Stimulated activated CD4-positive, alpha-beta T cell treated with anti-CD3 and anti-CD28 coated beads, TNF-alpha, amount 100 ng/mL, for 48 hours (primary cell): ENCODE measurements around the gene VSIG10L2.
"Not testable (repeated sequence)": the region's sequence is repeated elsewhere in the genome, so short reads cannot be mapped to it uniquely, and the experiment has no call there.

ENCODE experiments used
- DNase-seq, 3 donors: peaks; one replicate each; pipeline ENCODE4 v3.0.0-alpha.2; 2020; ENCODE audit warnings: low read depth in 3 of 3

VSIG10L2 gene

DNA sequence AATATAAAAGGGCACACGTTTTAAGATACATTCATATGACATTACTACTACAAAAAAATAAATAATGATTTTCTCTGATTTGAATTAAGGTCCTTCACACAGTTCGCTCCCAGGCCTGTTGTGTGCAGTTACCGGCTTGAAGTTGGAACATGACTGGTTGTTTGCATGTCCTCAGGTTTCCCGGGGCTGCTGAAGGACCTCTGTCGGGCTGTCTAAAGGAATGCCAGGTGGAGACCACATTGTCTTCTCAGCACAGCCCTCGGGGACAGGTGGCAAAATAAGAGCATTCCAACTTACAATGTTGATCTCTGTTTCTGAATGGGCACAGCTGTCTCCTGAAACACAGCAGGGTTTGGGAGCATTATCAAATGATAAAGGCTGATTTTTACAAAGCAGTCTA is 14.9 kb downstream of the VSIG10L2 start:
- no peak for DNase-seq

DNA sequence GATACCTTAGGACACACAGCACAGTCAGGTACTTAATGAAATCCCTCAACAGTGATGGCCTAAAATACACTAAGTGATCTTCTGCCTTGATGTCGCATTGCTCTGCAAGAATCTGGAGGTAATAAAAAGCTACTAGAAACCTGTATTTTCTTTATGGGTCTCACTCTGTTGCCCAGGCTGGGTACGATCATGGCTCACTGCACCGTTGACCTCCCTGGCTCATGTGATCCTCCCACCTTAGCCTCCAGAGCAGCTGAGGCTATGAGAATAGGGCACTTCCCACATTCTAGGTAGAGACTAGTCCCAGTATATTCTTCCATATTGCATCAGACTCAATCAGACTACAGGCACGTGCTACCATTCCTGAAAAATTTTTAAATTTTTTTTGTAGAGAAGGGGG is 21.7 kb downstream of the VSIG10L2 start:
- DNase-seq = no peak

DNA sequence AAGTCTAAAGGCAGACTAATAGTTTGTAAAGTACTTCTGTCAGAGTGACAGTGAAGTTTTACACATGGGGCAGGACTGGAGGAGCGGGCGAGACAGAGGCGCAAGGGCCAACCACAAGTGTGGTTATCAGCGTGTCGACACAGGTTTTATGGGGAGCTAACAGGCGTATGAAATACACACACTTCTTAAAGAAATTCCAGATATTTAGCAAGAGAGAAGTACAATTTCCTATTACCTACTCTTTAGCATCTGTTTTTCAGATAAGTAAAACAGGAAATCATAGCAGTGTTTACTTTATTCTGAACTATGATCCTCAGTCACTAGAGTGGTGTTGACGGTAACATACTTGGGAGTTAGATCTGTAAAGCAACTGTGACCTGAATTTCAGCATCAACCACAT is 22.5 kb downstream of the VSIG10L2 start:
- DNase-seq = no peak

DNA sequence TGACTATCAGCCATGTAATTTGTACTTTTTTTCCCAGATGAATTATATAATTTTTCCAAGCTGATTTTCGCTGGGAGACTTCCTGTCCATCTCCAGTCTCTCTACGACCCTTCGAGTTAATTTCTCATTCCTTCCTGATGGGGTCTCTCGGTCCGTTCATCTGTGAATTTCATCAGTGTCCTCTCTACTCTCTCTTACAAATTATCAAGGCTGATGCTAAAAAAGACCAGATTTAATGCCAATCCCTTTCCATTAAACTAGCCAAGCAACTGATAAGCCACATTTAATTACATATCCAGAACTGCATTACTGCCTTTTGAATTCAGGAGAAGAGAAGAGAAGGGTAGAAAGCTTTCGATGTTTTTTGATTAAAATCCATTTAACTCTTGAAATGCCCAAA is 25.8 kb downstream of the VSIG10L2 start:
- no peak for DNase-seq

DNA sequence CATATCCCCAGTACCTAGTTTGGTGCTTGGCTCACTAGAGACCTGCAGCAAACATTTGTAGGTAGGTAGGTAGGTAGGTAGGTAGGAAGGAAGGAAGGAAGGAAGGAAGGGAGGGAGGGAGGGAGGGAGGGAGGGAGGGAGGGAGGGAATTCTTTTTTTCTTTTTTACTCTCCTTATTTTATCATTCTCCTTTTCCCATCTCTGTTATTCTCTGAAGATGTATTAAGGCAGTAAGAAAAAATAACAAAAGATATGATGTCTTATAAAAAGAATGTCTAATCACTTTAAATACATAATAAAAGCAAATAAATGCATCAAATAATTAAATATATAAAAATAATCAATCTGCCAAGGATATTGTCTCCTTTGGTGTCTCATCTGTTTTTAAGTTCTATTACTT is 28.4 kb downstream of the VSIG10L2 start:
- DNase-seq = no peak

DNA sequence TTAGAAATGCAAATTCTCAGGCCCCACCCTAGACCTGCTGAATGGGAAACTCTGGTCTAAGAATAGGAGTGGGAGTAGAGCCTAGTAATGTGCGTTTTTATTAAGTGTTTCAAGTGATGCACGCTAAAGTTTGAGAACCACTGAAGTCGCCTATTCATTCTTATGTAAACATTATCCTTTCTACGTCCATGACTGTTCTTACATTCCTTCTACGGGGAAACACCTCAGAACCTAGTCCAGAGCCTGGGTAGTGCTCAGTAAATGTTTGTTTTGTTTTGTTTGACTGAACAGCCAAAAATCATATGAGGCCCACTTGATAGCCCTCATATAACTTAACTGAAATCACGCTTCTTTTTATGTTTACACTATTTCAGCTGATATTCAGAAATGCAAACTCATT is 29.8 kb downstream of the VSIG10L2 start:
- no peak for DNase-seq

DNA sequence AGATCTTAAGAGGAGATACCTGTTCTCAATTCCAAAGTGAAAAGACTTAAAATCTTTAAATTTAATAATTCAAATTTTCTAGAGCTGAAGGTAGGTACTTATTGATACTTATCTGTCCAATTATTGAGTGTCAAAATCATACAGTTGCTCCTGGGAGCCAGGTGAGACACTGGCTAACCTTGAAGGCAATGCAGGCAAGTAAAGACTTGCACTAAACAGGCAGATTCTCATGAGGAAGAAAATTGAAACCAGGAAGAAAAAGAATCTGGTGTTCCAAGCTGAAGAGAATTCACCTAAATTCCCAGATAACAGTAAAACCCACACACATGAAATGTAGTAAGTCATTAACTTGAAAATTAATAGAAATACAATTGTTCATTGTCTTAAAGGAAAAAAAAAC is 30.3 kb downstream of the VSIG10L2 start:
- no peak for DNase-seq

DNA sequence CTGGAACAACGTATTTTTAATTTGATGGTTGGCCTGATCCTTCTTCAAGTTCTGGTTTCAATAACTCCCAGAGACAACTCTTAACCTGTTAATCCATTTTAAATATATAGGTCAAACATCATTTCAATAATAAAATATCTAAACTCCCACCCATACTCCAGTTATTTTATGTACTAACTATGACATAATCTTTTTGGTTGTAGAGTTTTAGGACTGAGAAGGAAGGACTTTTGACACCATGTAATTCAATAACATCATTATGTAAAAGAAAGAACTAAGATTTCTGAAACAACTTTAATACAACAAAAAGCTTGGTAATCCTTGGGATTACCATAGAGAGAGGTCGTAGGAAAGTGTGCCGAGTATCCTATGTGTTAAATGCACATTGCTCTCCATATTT is 31.5 kb downstream of the VSIG10L2 start:
- no peak for DNase-seq

DNA sequence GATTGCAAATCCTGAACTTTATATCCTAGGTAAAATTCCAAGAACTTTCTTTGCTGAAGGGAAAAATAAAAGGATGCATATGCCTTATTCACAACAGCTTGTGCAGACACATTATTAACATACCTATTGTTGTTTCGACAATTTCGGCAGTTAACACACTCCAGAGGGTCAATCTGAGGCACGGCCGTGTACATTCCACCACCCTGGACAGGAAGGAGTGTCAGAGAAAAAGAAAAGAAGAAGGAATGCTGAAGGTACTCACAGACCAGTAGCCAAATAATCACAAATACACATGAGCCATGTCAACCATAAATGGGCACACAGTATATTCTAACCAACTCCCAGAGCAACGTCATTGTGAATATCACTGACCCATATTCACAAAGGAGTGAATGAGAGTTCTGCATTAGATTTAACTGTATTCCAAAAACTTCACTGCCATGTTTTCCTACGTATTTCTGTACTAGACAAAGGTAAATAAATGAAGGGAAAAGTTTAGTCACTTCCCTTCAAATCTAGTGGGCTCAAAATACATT is 32.4 kb downstream of the VSIG10L2 start:
- DNase-seq = no peak

DNA sequence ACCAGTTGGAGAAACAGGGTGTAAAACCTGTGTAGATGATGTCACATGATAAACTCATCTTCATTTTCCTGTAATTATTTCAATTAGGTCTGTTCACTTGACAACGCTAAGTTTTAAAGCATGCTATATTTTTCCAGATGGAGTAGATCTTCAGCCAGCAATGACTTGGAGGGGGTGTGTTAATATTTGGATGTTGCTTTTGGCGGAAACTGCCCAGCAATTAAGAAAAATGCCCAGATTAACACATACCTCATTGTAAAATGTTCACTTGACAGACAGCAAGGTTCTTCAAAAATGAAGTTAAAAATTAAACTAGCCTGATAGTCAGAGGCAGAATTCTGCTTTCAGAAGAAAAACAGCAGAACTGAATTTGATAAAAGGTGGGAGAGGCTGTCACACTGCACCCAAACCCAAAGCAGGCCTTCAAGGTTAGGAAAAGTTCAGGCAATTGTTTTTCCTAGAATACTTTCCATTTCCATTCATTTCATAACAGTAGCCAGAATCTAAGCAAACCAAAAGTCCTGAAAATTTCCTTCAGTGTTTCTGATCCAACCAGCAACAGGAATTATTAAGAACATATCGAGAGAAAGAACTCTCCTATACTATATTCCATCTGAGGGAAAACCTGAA is 33.0 kb downstream of the VSIG10L2 start:
- no peak for DNase-seq

DNA sequence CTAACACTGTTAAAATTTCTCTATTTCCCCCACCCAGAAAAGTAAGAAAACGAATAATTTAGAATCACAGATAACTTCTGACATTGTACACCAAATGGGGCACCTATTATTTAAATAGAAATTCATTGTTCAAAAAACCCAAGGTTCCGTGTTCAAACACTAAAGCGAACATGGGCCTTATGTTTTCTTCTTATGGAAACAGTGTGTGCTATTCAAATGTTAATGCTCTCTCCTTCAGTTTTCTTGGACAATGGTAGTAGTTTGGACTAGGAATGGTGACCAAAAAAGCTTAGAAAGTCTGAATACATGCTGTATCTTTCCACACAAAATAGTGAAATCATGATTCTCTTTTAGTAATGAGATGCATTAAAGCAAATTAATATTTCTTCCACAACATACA is 33.7 kb downstream of the VSIG10L2 start:
- DNase-seq = no peak

DNA sequence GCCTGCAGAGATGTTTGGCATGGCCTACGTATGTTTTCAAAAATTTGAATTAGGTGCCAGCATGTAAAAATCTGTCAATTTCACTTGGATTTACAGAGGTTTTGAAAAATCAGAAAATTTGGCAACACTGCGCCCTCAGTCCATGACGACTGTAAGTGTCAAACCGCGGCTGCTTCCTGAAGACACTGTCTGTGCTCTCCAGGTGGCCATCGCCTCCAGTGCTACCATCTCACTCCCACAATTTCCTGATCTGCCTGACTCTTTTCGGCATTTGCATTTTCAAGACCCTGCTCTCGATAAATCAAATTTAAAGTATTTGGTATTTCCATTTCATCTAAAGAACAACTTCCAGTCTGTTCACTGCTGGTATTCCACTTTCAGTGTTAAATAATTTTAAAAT is 34.6 kb downstream of the VSIG10L2 start:
- no peak for DNase-seq

DNA sequence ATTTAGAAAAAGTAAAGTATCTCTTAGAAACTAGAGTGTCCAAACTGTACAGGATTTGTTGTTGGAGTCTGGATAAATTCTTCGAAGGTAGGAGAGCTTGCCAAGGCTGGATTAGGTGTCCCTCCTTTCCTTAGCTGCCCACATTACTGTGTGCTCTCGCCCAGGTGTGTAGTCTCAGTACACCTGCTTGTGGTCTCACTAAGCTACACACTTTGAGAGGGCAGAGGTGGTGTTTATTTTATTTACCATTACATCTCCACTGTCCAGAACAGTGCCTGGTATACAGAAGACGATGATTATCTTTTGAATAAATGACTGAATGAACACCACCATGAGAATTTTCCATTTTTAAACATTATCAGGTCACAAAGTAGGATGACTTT is 36.5 kb downstream of the VSIG10L2 start:
- DNase-seq = no peak

DNA sequence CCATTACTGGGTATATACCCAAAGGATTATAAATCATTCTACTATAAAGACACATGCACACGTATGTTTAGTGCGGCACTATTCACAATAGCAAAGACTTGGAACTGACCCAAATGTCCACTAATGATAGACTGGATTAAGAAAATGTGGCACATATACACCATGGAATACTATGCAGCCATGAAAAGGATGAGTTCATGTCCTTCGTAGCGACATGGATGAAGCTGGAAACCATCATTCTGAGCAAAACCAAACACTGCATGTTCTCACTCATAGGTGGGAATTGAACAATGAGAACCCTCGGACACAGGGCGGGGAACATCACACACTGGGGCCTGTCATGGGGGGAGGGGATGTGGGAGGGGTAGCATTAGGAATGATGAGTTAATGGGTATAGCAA is 40.1 kb downstream of the VSIG10L2 start:
- DNase-seq = not testable (repeated sequence)

DNA sequence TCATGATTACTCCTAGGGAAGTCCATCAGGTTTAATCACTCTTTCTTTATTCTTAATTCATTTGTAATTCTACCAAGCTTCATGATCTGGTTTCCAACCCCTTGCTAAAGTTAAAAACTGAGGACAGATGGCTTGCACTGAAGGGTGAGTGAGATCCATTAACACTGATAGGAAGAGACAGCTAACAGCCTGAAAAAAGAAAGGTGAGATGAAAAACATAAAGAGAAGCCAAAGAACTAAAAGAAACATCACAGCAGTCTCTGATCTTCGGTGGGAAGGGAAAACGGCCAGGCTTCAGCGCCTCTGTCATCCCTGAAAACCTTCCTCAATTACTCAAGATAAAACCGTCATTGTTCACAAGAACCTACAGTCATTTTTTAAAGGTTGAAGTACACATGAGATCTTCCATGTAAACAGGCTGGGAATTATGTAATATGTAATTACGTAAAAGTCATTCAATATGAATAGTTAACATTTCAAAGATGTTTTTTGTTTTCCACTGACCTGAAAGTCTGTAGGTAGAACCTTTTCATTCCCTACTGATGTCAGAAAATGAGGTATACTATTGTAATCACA is 41.3 kb downstream of the VSIG10L2 start:
- DNase-seq = no peak

DNA sequence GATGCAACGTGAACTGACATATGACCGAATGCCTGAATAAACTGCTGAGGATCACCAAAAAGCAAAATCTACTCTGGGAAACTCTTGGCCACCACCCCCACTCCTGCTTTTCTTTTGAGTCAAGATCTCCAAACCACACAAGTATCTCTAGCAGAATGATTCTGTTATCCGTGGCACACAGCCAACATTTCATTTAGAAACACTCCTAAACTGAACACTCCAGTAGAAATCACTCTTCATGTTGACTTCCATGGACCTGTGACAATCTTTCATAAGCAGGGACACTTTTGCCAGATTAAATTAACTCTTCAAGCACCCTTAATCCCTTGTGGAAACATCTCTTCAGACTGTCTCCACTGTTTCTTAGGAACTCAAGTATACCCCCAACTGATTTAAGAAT is 44.4 kb downstream of the VSIG10L2 start:
- DNase-seq = peak in 1 of 3 donors; percentile 4

DNA sequence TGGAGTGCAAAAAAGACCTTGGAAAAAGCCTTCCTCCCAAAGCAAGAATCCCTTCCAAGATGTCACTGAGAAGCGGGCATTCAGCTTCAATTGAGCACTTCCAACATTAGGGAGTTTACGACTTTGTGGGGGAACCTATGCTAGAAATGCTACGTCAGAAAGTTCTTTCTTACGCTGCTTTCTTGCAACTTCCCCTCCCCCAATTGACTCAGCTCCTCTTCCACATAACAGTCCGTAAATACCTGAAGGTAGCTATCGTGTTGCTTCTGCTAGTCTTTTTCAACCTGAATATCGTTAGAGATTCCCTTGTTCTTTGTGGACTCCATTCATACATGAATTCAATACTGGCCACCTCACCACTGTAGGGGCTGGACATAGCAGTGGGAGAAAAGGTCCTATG is 47.0 kb downstream of the VSIG10L2 start:
- DNase-seq = no peak

DNA sequence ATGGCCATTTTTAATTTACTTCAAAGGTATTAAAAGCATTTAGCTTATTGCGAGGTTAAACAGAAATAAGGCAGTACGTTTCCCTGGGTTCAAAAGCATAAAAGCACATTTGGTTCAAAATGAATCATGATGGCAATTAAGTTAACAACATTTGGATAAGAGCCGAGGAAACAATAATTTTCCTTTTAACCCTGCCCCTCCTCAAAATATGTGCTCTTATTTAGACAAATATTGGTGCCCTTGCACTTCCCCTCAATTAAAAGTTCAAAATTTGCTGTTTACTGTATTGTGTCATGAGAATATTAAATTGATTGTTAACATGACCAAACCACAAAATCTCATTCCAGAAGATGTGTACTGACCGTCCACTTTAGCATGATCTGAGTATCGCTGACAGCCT is 48.7 kb downstream of the VSIG10L2 start:
- no peak for DNase-seq

DNA sequence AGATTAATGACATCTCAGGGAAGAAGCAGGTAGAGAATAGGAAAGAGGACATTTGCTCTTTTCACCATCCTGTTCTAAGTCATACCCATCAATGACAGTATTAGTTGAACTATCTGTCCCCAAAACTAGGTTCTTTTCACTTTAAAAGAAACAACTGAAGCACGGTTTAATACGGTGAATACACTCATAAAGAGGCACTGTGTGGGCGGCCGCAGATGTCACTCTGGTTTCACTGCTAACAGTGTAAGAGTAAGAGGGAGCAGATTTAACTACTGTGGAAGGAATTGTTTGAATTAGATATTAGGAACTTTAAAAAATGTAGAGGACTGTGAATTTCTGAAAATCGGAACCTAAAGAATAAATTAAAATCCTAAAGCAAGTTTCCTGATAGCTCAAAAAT is 49.5 kb downstream of the VSIG10L2 start:
- DNase-seq = peak; percentile 34 to 62 (median 49)

DNA sequence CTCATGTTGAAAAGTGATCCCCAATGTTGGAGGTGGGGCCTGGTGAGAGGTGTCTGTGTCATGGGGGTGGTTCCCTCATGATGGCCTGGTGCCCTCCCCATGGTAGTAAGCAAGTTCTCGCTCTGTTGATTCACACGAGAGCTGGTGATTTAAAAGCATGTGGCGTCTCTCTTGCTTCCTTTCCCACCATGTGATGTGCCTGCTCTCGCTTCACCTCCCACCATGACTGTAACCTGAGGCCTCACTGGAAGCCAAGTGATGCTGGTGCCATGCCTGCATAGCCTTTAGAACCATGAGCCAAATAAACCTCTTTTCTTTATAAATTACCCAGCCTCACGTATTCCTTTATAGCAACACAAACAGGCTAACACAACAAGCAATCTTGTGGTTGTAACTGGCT is 52.4 kb downstream of the VSIG10L2 start:
- no peak for DNase-seq

DNA sequence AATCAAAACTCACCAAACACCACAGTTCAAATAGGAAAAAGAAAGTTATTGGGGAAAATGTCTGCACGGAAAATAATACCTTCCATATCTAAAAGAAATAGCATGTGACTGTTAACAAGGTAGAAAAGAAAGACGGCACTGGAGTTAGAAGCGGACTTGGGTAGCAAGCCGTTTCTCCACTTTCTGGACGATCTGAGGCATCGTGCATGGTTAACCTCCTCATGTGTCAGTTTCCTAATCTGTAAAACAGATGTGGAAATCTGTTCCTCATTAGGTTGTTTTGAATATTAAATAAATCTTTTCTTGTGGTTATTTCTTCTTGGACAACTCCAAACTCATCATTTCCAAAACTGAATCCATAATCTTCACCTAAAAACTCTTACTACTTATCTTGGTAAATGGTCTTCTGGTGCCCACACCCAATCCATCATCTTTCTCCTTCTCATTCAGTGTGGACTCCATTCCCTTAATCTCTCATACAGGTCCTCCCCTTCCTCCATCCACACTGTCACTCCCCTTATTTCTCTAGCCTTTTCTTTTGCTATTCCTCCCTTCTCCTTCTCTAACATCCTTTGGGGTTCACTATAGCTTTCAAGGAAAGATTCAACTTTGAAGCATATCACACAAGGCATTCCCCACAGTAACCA is 53.5 kb downstream of the VSIG10L2 start:
- DNase-seq = no peak

DNA sequence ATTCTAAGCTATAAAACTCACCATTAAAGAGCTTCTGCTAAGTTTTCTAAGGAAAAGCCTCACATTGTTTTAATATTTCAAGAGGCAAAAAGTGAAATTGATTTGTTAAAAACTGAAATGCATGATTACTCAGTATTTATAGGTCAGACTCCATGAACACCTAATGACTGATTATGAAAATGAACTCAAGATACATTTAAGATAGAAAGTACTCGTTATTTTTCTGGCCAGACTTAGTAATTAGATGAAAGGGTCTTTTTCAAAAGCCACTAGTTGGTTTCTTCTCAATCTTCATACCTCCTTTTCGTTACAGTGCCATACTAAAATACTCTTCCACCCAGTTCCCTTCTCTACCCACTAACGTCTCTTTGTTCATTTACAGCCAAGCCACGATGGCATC is 56.3 kb downstream of the VSIG10L2 start:
- DNase-seq = no peak
